HCT116 (cell line): ENCODE results near the gene SYT9.

Experiments used
- ATF3 ChIP-seq: IDR thresholded peaks from 2 replicates; pipeline ENCODE4 v1.6.1; 2012
- CTCF ChIP-seq, 3 experiments: fragments of 200-600 bp in 1 of 3; sonication (generic) in 1 of 3; IDR thresholded peaks in 2 of 3; conservative IDR thresholded peaks in 1 of 3; 2 replicates each; pipeline ENCODE4 v1.5.1; 2012 to 2017; ENCODE audit warnings: low read depth in 2 of 3, low read length in 2 of 3, antibody characterized with exemption in 1 of 3, borderline replicate concordance in 1 of 3, control low read depth in 1 of 3, mild to moderate bottlenecking in 1 of 3, mixed read lengths in 1 of 3, mixed run types in 1 of 3, moderate library complexity in 1 of 3; ENCODE audit not compliant: insufficient read depth in 1 of 3
- EZH2 ChIP-seq: fragments of 200-600 bp; sonication (generic); IDR thresholded peaks from 2 replicates; pipeline ENCODE4 v1.6.1; 2017; ENCODE audit warnings: antibody characterized with exemption, mixed run types
- EZH2phosphoT487 ChIP-seq: fragments of 200-600 bp; IDR thresholded peaks from 2 replicates; pipeline ENCODE4 v1.6.1; 2018; ENCODE audit warnings: antibody characterized with exemption, borderline replicate concordance
- POLR2A ChIP-seq: IDR thresholded peaks from 2 replicates; pipeline ENCODE4 v1.7.0; 2011; ENCODE audit warnings: borderline replicate concordance; ENCODE audit not compliant: insufficient read depth, insufficient read length; ENCODE audit errors: extremely low read depth
- POLR2AphosphoS5 ChIP-seq: IDR thresholded peaks from 2 replicates; pipeline ENCODE4 v1.6.1; 2011; ENCODE audit warnings: mild to moderate bottlenecking, low read depth, low read length, moderate library complexity
- RAD21 ChIP-seq: IDR thresholded peaks from 2 replicates; pipeline ENCODE4 v1.6.1; 2012; ENCODE audit warnings: low read depth, mild to moderate bottlenecking
- REST ChIP-seq: IDR thresholded peaks from 2 replicates; pipeline ENCODE4 v1.6.1; 2012; ENCODE audit warnings: low read depth
- SP1 ChIP-seq: IDR thresholded peaks from 2 replicates; pipeline ENCODE4 v1.6.1; 2012; ENCODE audit warnings: low read depth
- YY1 ChIP-seq: IDR thresholded peaks from 2 replicates; pipeline ENCODE4 v1.6.1; 2011; ENCODE audit warnings: low read length, low read depth, moderate library complexity, mild to moderate bottlenecking; ENCODE audit not compliant: insufficient replicate concordance; ENCODE audit errors: extremely low read depth
- ZNF274 ChIP-seq: fragments of 200-500 bp; sonication (Bioruptor generic); IDR thresholded peaks from 2 replicates; pipeline ENCODE4 v1.6.1; 2014; ENCODE audit warnings: mild to moderate bottlenecking, low read depth, low read length, inconsistent platforms
- TF ChIP-seq, protein P1 (sequence below): IDR thresholded peaks from 2 replicates; pipeline ENCODE4 v1.6.1; 2011; ENCODE audit warnings: mild to moderate bottlenecking, low read length, moderate library complexity; ENCODE audit not compliant: insufficient replicate concordance; ENCODE audit errors: extremely low read depth

DNA sequence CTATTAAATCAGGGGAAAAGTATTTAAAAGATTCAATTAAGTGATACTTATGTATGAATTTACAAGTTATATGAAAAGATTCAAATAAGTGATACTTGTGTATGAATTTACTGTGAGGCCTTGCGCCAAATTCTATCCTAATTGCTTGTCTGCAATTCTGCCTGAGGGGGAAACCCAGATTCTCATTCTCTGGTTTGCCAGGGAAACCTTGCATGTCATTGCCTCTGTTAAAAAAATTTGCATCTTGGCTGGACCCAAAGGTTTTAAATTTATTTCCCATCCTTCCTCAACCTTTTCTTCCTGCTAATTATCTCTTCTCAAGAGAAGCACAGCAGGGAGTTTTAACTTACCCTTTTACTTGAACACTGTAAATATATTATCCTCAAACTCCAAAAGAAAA, 247.4 kb downstream of the SYT9 start:
- no peak for TF ChIP-seq EZH2
- no peak for TF ChIP-seq ZNF274
- TF ChIP-seq POLR2AphosphoS5 = no peak
- no peak for TF ChIP-seq POLR2A
- TF ChIP-seq CTCF (IDR thresholded peaks at IDR 0.05 in 2 of 3, conservative IDR thresholded peaks at IDR 0.05 in 1 of 3; ENCODE audit: borderline replicate concordance in 1 of 3, insufficient read depth in 1 of 3, low read depth in 2 of 3, low read length in 2 of 3) = no peak
- no peak for TF ChIP-seq RAD21
- TF ChIP-seq REST = no peak
- TF ChIP-seq SP1 = no peak
- no peak for TF ChIP-seq EZH2phosphoT487
- no peak for TF ChIP-seq YY1
- TF ChIP-seq, protein P1, sequence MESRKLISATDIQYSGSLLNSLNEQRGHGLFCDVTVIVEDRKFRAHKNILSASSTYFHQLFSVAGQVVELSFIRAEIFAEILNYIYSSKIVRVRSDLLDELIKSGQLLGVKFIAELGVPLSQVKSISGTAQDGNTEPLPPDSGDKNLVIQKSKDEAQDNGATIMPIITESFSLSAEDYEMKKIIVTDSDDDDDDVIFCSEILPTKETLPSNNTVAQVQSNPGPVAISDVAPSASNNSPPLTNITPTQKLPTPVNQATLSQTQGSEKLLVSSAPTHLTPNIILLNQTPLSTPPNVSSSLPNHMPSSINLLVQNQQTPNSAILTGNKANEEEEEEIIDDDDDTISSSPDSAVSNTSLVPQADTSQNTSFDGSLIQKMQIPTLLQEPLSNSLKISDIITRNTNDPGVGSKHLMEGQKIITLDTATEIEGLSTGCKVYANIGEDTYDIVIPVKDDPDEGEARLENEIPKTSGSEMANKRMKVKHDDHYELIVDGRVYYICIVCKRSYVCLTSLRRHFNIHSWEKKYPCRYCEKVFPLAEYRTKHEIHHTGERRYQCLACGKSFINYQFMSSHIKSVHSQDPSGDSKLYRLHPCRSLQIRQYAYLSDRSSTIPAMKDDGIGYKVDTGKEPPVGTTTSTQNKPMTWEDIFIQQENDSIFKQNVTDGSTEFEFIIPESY = no peak
- no peak for TF ChIP-seq ATF3
